Activated T-helper 1 cell treated with anti-CD3 and anti-CD28 coated beads, Interleukin-12 subunit alpha, Interleukin-12 subunit beta, Interleukin-2, Interleukin-4 antibody, amounts not matched to agents 30 ng/mL and 10 ng/mL and 1 ng/mL, durations not matched to agents 14 hours and 24 hours and 36 hours (primary cell): Measurements from ENCODE around the gene ADAD2. TPM values are rescaled to one million over a fixed set of nuclear protein-coding genes. Genes with fewer than 3 reads are reported as not detected.

Experiments
- DNase-seq: peaks from one replicate; pipeline ENCODE4 v3.0.0; 2021; ENCODE audit warnings: low spot score
- H3K27ac Mint-ChIP-seq: one replicate; pipeline ENCODE4 v1.8.0; 2021; ENCODE audit warnings: mild to moderate bottlenecking, mixed read lengths
- H3K27me3 Mint-ChIP-seq: one replicate; pipeline ENCODE4 v1.8.0; 2022; ENCODE audit warnings: mild to moderate bottlenecking, moderate library complexity, mixed read lengths; ENCODE audit not compliant: insufficient read depth
- H3K36me3 Mint-ChIP-seq: one replicate; pipeline ENCODE4 v1.8.0; 2021; ENCODE audit warnings: low read depth, mixed read lengths
- H3K4me1 Mint-ChIP-seq: one replicate; pipeline ENCODE4 v1.8.0; 2021; ENCODE audit warnings: low read depth, mixed read lengths
- H3K4me3 Mint-ChIP-seq: one replicate; pipeline ENCODE4 v1.8.0; 2021; ENCODE audit warnings: mild to moderate bottlenecking, moderate library complexity, mixed read lengths
- H3K9me3 Mint-ChIP-seq: one replicate; pipeline ENCODE4 v1.8.0; 2021; ENCODE audit warnings: mixed read lengths
- intact Hi-C: fragments of 100-400 bp; cut with micrococcal nuclease; formaldehyde crosslinking; loops from one replicate; pipeline ENCODE4 v1.15.1; 2024
- total RNA-seq: library from RNA; stranded (reverse); gene quantifications from 2 replicates; pipeline ENCODE4 v1.2.3, GENCODE V29; 2022

ADAD2 gene
- not detected in 2 replicates for total RNA-seq

- DNase-seq, result no peak
- Mint-ChIP-seq H3K9me3 (no peaks in the 10 kb centered on the region), H3K27ac (no peak within 1 kb of the TSS), H3K36me3 (no peaks in the 10 kb centered on the region), H3K27me3 (no peaks in the 10 kb centered on the region), H3K4me3 (no peak within 1 kb of the TSS), H3K4me1 (peaks cover 19% of the 10 kb centered on the region)
- intact Hi-C loops, result no loop called here
Measured at GRCh38 chr16:84190731-84191388, at the start of gene ADAD2. ADAD2 (plus strand) TSS chr16:84191157; CDS start chr16:84191231, 74 bp downstream.

GRCh38 chr16:84143081-84143480 is 47.9 kb upstream of the ADAD2 start:
- Mint-ChIP-seq H3K36me3 (peaks cover 2% of the 10 kb centered on the region), H3K27me3 (peaks cover 10% of the 10 kb centered on the region), H3K27ac (no peak overlapping the region), H3K4me3 (peak overlapping the region; percentile 41), H3K9me3 (no peaks in the 10 kb centered on the region), H3K4me1 (peaks cover 16% of the 10 kb centered on the region)
- intact Hi-C loops, result no loop called here
- DNase-seq, result no peak

- Mint-ChIP-seq H3K9me3 (no peaks in the 10 kb centered on the region), H3K27ac (peak overlapping the region; percentile 86), H3K4me3 (peak overlapping the region; percentile 97), H3K36me3 (peaks cover 1% of the 10 kb centered on the region), H3K27me3 (peaks cover 13% of the 10 kb centered on the region), H3K4me1 (peaks cover 12% of the 10 kb centered on the region)
- intact Hi-C loops, result loop anchor here (2.0 kb wide), 1 partner anchor 31 kb away; no protein-coding TSS in a partner anchor
- no peak for DNase-seq
Measured at GRCh38 chr16:84143784-84144199, 47.2 kb upstream of the ADAD2 start.

- H3K9me3 Mint-ChIP-seq, result no peaks in the 10 kb centered on the region
- intact Hi-C loops, result loop anchor here (2.0 kb wide), 1 partner anchor 30 kb away; no protein-coding TSS in a partner anchor
Measured at GRCh38 chr16:84144209-84144858, 46.6 kb upstream of the ADAD2 start.

GRCh38 chr16:84144859-84145639 is 45.9 kb upstream of the ADAD2 start, which contains the start of the genes DNAAF1 and HSDL1:
DNAAF1 (plus strand) TSS chr16:84145308; CDS start chr16:84145441, 133 bp downstream.
HSDL1 (minus strand) TSS chr16:84145177; CDS start chr16:84131321, 13,856 bp downstream.
- peaks cover 7% of the 10 kb centered on the region for H3K4me1 Mint-ChIP-seq
- H3K9me3 Mint-ChIP-seq, result no peaks in the 10 kb centered on the region
- peak within 1 kb of the TSS; percentile 86 for H3K27ac Mint-ChIP-seq
- intact Hi-C loops, result loop anchor here (1.0 to 2.0 kb wide), 8 partner anchors 29 to 338 kb away; partner anchors contain the start of genes HSBP1, MBTPS1, MLYCD and TAF1C
- DNase-seq, result peak; percentile 92
- H3K27me3 Mint-ChIP-seq, result peaks cover 19% of the 10 kb centered on the region
- peak within 1 kb of the TSS; percentile 97 for H3K4me3 Mint-ChIP-seq
- no peaks in the 10 kb centered on the region for H3K36me3 Mint-ChIP-seq

More at GRCh38 chr16:84144209-84144858, 46.6 kb upstream of the ADAD2 start:
- Mint-ChIP-seq H3K4me1 (peaks cover 7% of the 10 kb centered on the region), H3K27me3 (peaks cover 16% of the 10 kb centered on the region), H3K27ac (peak overlapping the region; percentile 86), H3K36me3 (no peaks in the 10 kb centered on the region), H3K4me3 (peak overlapping the region; percentile 97)
- DNase-seq, result peak; percentile 40

GRCh38 chr16:84150926-84151325 is 40.0 kb upstream of the ADAD2 start:
- no peaks in the 10 kb centered on the region for H3K9me3 Mint-ChIP-seq
- H3K4me1 Mint-ChIP-seq, result no peaks in the 10 kb centered on the region
- H3K27ac Mint-ChIP-seq, result no peak overlapping the region
- no peak for DNase-seq
- intact Hi-C loops, result no loop called here
- H3K4me3 Mint-ChIP-seq, result no peak overlapping the region
- peaks cover 25% of the 10 kb centered on the region for H3K27me3 Mint-ChIP-seq
- no peaks in the 10 kb centered on the region for H3K36me3 Mint-ChIP-seq

- intact Hi-C loops, result no loop called here
- peaks cover 32% of the 10 kb centered on the region for H3K27me3 Mint-ChIP-seq
- no peaks in the 10 kb centered on the region for H3K9me3 Mint-ChIP-seq
- DNase-seq, result no peak
- H3K27ac Mint-ChIP-seq, result no peak overlapping the region
- H3K36me3 Mint-ChIP-seq, result no peaks in the 10 kb centered on the region
- H3K4me1 Mint-ChIP-seq, result no peaks in the 10 kb centered on the region
- no peak overlapping the region for H3K4me3 Mint-ChIP-seq
Measured at GRCh38 chr16:84153660-84154214, 37.2 kb upstream of the ADAD2 start.

- no peaks in the 10 kb centered on the region for H3K4me1 Mint-ChIP-seq
- H3K27me3 Mint-ChIP-seq, result peaks cover 37% of the 10 kb centered on the region
- intact Hi-C loops, result no loop called here
- H3K9me3 Mint-ChIP-seq, result no peaks in the 10 kb centered on the region
- H3K27ac Mint-ChIP-seq, result no peak overlapping the region
- H3K4me3 Mint-ChIP-seq, result no peak overlapping the region
- H3K36me3 Mint-ChIP-seq, result no peaks in the 10 kb centered on the region
- no peak for DNase-seq
Measured at GRCh38 chr16:84155226-84155625, 35.7 kb upstream of the ADAD2 start.

- Mint-ChIP-seq H3K9me3 (no peaks in the 10 kb centered on the region), H3K4me3 (no peak overlapping the region), H3K4me1 (no peaks in the 10 kb centered on the region), H3K27ac (no peak overlapping the region), H3K36me3 (no peaks in the 10 kb centered on the region), H3K27me3 (peaks cover 37% of the 10 kb centered on the region)
- no peak for DNase-seq
- intact Hi-C loops, result no loop called here
Measured at GRCh38 chr16:84155771-84156170, 35.2 kb upstream of the ADAD2 start.

- H3K4me1 Mint-ChIP-seq, result no peaks in the 10 kb centered on the region
- no peak for DNase-seq
- intact Hi-C loops, result no loop called here
- no peak overlapping the region for H3K27ac Mint-ChIP-seq
- no peak overlapping the region for H3K4me3 Mint-ChIP-seq
- H3K36me3 Mint-ChIP-seq, result no peaks in the 10 kb centered on the region
- H3K27me3 Mint-ChIP-seq, result peaks cover 33% of the 10 kb centered on the region
- H3K9me3 Mint-ChIP-seq, result no peaks in the 10 kb centered on the region
Measured at GRCh38 chr16:84156342-84156784, 34.6 kb upstream of the ADAD2 start.

GRCh38 chr16:84159007-84159406 is 31.9 kb upstream of the ADAD2 start:
- no peak for DNase-seq
- no peak overlapping the region for H3K27ac Mint-ChIP-seq

GRCh38 chr16:84159800-84160199 is 31.2 kb upstream of the ADAD2 start:
- Mint-ChIP-seq H3K36me3 (no peaks in the 10 kb centered on the region), H3K27ac (no peak overlapping the region), H3K4me1 (no peaks in the 10 kb centered on the region), H3K9me3 (no peaks in the 10 kb centered on the region), H3K27me3 (peaks cover 32% of the 10 kb centered on the region), H3K4me3 (no peak overlapping the region)
- no peak for DNase-seq
- intact Hi-C loops, result no loop called here

More at GRCh38 chr16:84159007-84159406, 31.9 kb upstream of the ADAD2 start:
- Mint-ChIP-seq H3K9me3 (no peaks in the 10 kb centered on the region), H3K4me1 (no peaks in the 10 kb centered on the region), H3K36me3 (no peaks in the 10 kb centered on the region), H3K27me3 (peaks cover 27% of the 10 kb centered on the region), H3K4me3 (no peak overlapping the region)
- intact Hi-C loops, result no loop called here
